ENCODE results near the gene CD8B. TPM values are rescaled to one million over a fixed set of nuclear protein-coding genes. Genes with fewer than 3 reads are reported as not detected.
A peak's percentile ranks its signal among the peaks of the same experiment; 100 is the strongest.
"Not testable (repeated sequence)": the region's sequence is repeated elsewhere in the genome, so short reads cannot be mapped to it uniquely, and the experiment has no call there.

CD8B gene
- 1 to 10 TPM in 1 of 2 experiments, under 1 TPM in 1; 0.94 to 1.7 TPM for total RNA-seq

GRCh38 chr2:86861628-86862379, at the start of gene CD8B:
Gene CD8B (minus strand): TSS chr2:86861886. CDS start chr2:86861865, 21 bp downstream.
- H3K36me3 Mint-ChIP-seq (ENCODE audit: low read depth); CTCF ChIA-PET; intact Hi-C loops (cut with micrococcal nuclease); DNase-seq; H3K9me3 Mint-ChIP-seq; H3K4me1 Mint-ChIP-seq (ENCODE audit: low read depth); H3K4me3 Mint-ChIP-seq; H3K27ac Mint-ChIP-seq: not testable (repeated sequence)
- peaks cover 21% of the 10 kb centered on the region for H3K27me3 Mint-ChIP-seq (ENCODE audit: low read depth)

- intact Hi-C loops (cut with micrococcal nuclease); DNase-seq; H3K27me3 Mint-ChIP-seq (ENCODE audit: low read depth); H3K4me3 Mint-ChIP-seq; CTCF ChIA-PET; H3K9me3 Mint-ChIP-seq; H3K36me3 Mint-ChIP-seq (ENCODE audit: low read depth); H3K4me1 Mint-ChIP-seq (ENCODE audit: low read depth); H3K27ac Mint-ChIP-seq: not testable (repeated sequence)
These were observed 44.2 kb upstream of the CD8B start for GRCh38 chr2:86905868-86906267.

GRCh38 chr2:86900687-86901086, 39.0 kb upstream of the CD8B start:
- H3K27ac Mint-ChIP-seq; CTCF ChIA-PET; H3K9me3 Mint-ChIP-seq; intact Hi-C loops (cut with micrococcal nuclease); H3K36me3 Mint-ChIP-seq (ENCODE audit: low read depth); H3K4me1 Mint-ChIP-seq (ENCODE audit: low read depth); H3K4me3 Mint-ChIP-seq; H3K27me3 Mint-ChIP-seq (ENCODE audit: low read depth): not testable (repeated sequence)
- peak; percentile 41 for DNase-seq

GRCh38 chr2:86886026-86886425, 24.3 kb upstream of the CD8B start:
- H3K27me3 Mint-ChIP-seq (ENCODE audit: low read depth); H3K4me1 Mint-ChIP-seq (ENCODE audit: low read depth); H3K4me3 Mint-ChIP-seq; H3K9me3 Mint-ChIP-seq; H3K36me3 Mint-ChIP-seq (ENCODE audit: low read depth); H3K27ac Mint-ChIP-seq; CTCF ChIA-PET; DNase-seq; intact Hi-C loops (cut with micrococcal nuclease): not testable (repeated sequence)

GRCh38 chr2:86882865-86883264, 21.2 kb upstream of the CD8B start:
- H3K4me1 Mint-ChIP-seq (ENCODE audit: low read depth); H3K27me3 Mint-ChIP-seq (ENCODE audit: low read depth); H3K4me3 Mint-ChIP-seq; H3K9me3 Mint-ChIP-seq; H3K36me3 Mint-ChIP-seq (ENCODE audit: low read depth); CTCF ChIA-PET; H3K27ac Mint-ChIP-seq; intact Hi-C loops (cut with micrococcal nuclease); DNase-seq: not testable (repeated sequence)

- H3K27me3 Mint-ChIP-seq (ENCODE audit: low read depth); H3K4me1 Mint-ChIP-seq (ENCODE audit: low read depth); H3K36me3 Mint-ChIP-seq (ENCODE audit: low read depth); H3K4me3 Mint-ChIP-seq; CTCF ChIA-PET; DNase-seq; intact Hi-C loops (cut with micrococcal nuclease); H3K9me3 Mint-ChIP-seq; H3K27ac Mint-ChIP-seq: not testable (repeated sequence)
These were observed 20.5 kb upstream of the CD8B start for GRCh38 chr2:86882118-86882665.

- H3K9me3 Mint-ChIP-seq; intact Hi-C loops (cut with micrococcal nuclease); H3K4me1 Mint-ChIP-seq (ENCODE audit: low read depth); H3K27ac Mint-ChIP-seq; H3K36me3 Mint-ChIP-seq (ENCODE audit: low read depth); H3K4me3 Mint-ChIP-seq; CTCF ChIA-PET; H3K27me3 Mint-ChIP-seq (ENCODE audit: low read depth); DNase-seq: not testable (repeated sequence)
These were observed 17.3 kb upstream of the CD8B start for GRCh38 chr2:86878986-86879385.

GRCh38 chr2:86870941-86871340, 9.3 kb upstream of the CD8B start:
- CTCF ChIA-PET; H3K4me3 Mint-ChIP-seq; DNase-seq; intact Hi-C loops (cut with micrococcal nuclease); H3K9me3 Mint-ChIP-seq; H3K27me3 Mint-ChIP-seq (ENCODE audit: low read depth); H3K36me3 Mint-ChIP-seq (ENCODE audit: low read depth); H3K27ac Mint-ChIP-seq; H3K4me1 Mint-ChIP-seq (ENCODE audit: low read depth): not testable (repeated sequence)

GRCh38 chr2:86868895-86869468, 7.3 kb upstream of the CD8B start:
- H3K4me3 Mint-ChIP-seq; H3K9me3 Mint-ChIP-seq; CTCF ChIA-PET; H3K36me3 Mint-ChIP-seq (ENCODE audit: low read depth); DNase-seq; H3K27me3 Mint-ChIP-seq (ENCODE audit: low read depth); H3K27ac Mint-ChIP-seq; intact Hi-C loops (cut with micrococcal nuclease); H3K4me1 Mint-ChIP-seq (ENCODE audit: low read depth): not testable (repeated sequence)

- H3K9me3 Mint-ChIP-seq; CTCF ChIA-PET; H3K4me1 Mint-ChIP-seq (ENCODE audit: low read depth); DNase-seq; H3K36me3 Mint-ChIP-seq (ENCODE audit: low read depth); H3K27ac Mint-ChIP-seq; H3K4me3 Mint-ChIP-seq; intact Hi-C loops (cut with micrococcal nuclease): not testable (repeated sequence)
- H3K27me3 Mint-ChIP-seq (ENCODE audit: low read depth) = peaks cover 21% of the 10 kb centered on the region
These were observed 656 bp upstream of the CD8B start for GRCh38 chr2:86862380-86862703.

GRCh38 chr2:86861175-86861574, 511 bp downstream of the CD8B start:
- intact Hi-C loops (cut with micrococcal nuclease); H3K36me3 Mint-ChIP-seq (ENCODE audit: low read depth); H3K4me3 Mint-ChIP-seq; H3K27ac Mint-ChIP-seq; DNase-seq; H3K4me1 Mint-ChIP-seq (ENCODE audit: low read depth); H3K9me3 Mint-ChIP-seq; CTCF ChIA-PET: not testable (repeated sequence)
- H3K27me3 Mint-ChIP-seq (ENCODE audit: low read depth) = peaks cover 21% of the 10 kb centered on the region

- H3K27ac Mint-ChIP-seq; intact Hi-C loops (cut with micrococcal nuclease); H3K4me3 Mint-ChIP-seq; CTCF ChIA-PET; H3K9me3 Mint-ChIP-seq; DNase-seq; H3K36me3 Mint-ChIP-seq (ENCODE audit: low read depth); H3K4me1 Mint-ChIP-seq (ENCODE audit: low read depth): not testable (repeated sequence)
- H3K27me3 Mint-ChIP-seq (ENCODE audit: low read depth) = peaks cover 21% of the 10 kb centered on the region
These were observed 1.1 kb downstream of the CD8B start for GRCh38 chr2:86860573-86860972.

- H3K36me3 Mint-ChIP-seq (ENCODE audit: low read depth); intact Hi-C loops (cut with micrococcal nuclease); DNase-seq; H3K9me3 Mint-ChIP-seq; H3K4me1 Mint-ChIP-seq (ENCODE audit: low read depth); H3K4me3 Mint-ChIP-seq; CTCF ChIA-PET; H3K27ac Mint-ChIP-seq: not testable (repeated sequence)
- peaks cover 12% of the 10 kb centered on the region for H3K27me3 Mint-ChIP-seq (ENCODE audit: low read depth)
These were observed 4.0 kb downstream of the CD8B start for GRCh38 chr2:86857688-86858087.

Data from activated naive CD4-positive, alpha-beta T cell treated with anti-CD3 and anti-CD28 coated beads for 36 hours (primary cell).